HG03565 (cell line): Measurements from ENCODE around the gene CCDC200.
"Not testable (repeated sequence)": the region's sequence is repeated elsewhere in the genome, so short reads cannot be mapped to it uniquely, and the experiment has no call there.

ENCODE experiments used
- ATAC-seq: cut with Tn5 transposase; IDR thresholded peaks from one replicate; pipeline ENCODE4 v1.9.1; 2021; ENCODE audit warnings: mild to moderate bottlenecking, moderate library complexity; ENCODE audit not compliant: unreplicated experiment

The CCDC200 gene

GRCh38 chr17:43228020-43228782, at the start of gene CCDC200:
CCDC200 (minus strand) TSS chr17:43228623; CDS start chr17:43228554, 69 bp downstream.
- ATAC-seq: not testable (repeated sequence)

- ATAC-seq: not testable (repeated sequence)
Measured at GRCh38 chr17:43272914-43273313, 44.5 kb upstream of the CCDC200 start.

GRCh38 chr17:43272483-43272882, 44.1 kb upstream of the CCDC200 start:
- ATAC-seq: not testable (repeated sequence)

- ATAC-seq: not testable (repeated sequence)
Measured at GRCh38 chr17:43270552-43271504, 42.4 kb upstream of the CCDC200 start.

GRCh38 chr17:43246456-43246855, 18.0 kb upstream of the CCDC200 start:
- ATAC-seq: not testable (repeated sequence)

- peak; percentile 32 for ATAC-seq
Measured at GRCh38 chr17:43240596-43241352, 12.4 kb upstream of the CCDC200 start.

GRCh38 chr17:43239597-43239996, 11.2 kb upstream of the CCDC200 start:
- ATAC-seq: peak; percentile 32

- ATAC-seq: not testable (repeated sequence)
Measured at GRCh38 chr17:43233877-43234276, 5.5 kb upstream of the CCDC200 start, which contains the start of gene RNU2-1. RNU2-1 (minus strand) TSS chr17:43233977.

- not testable (repeated sequence) for ATAC-seq
Measured at GRCh38 chr17:43233263-43233662, 4.8 kb upstream of the CCDC200 start.

GRCh38 chr17:43232021-43232699, 3.7 kb upstream of the CCDC200 start:
- not testable (repeated sequence) for ATAC-seq

- ATAC-seq: not testable (repeated sequence)
Measured at GRCh38 chr17:43231205-43232020, 3.0 kb upstream of the CCDC200 start.

- ATAC-seq: no peak
Measured at GRCh38 chr17:43226393-43226792, 2.0 kb downstream of the CCDC200 start.

- ATAC-seq: no peak
Measured at GRCh38 chr17:43224146-43224705, 4.2 kb downstream of the CCDC200 start.

- no peak for ATAC-seq
Measured at GRCh38 chr17:43220511-43221125, 7.8 kb downstream of the CCDC200 start.

GRCh38 chr17:43219746-43220380, 8.6 kb downstream of the CCDC200 start:
- no peak for ATAC-seq

- ATAC-seq: no peak
Measured at GRCh38 chr17:43219001-43219400, 9.4 kb downstream of the CCDC200 start.

- no peak for ATAC-seq
Measured at GRCh38 chr17:43217614-43218087, 10.8 kb downstream of the CCDC200 start.
